GM18520 (cell line): ENCODE results near the gene TRAPPC2.
A peak's percentile ranks its signal among the peaks of the same experiment; 100 is the strongest.
"Not testable (repeated sequence)": the region's sequence is repeated elsewhere in the genome, so short reads cannot be mapped to it uniquely, and the experiment has no call there.

Experiments
- ATAC-seq: cut with Tn5 transposase; IDR thresholded peaks from one replicate; pipeline ENCODE4 v1.9.1; 2021; ENCODE audit not compliant: unreplicated experiment

Gene TRAPPC2

GRCh38 chrX:13673016-13673415 is 61.4 kb downstream of the TRAPPC2 start:
- no peak for ATAC-seq

- no peak for ATAC-seq
These were observed 64.2 kb downstream of the TRAPPC2 start for GRCh38 chrX:13670197-13670596.

- not testable (repeated sequence) for ATAC-seq
These were observed 64.7 kb downstream of the TRAPPC2 start for GRCh38 chrX:13669755-13670154.

GRCh38 chrX:13669246-13669737 is 65.1 kb downstream of the TRAPPC2 start:
- ATAC-seq, result peak; percentile 81

GRCh38 chrX:13667919-13668318 is 66.5 kb downstream of the TRAPPC2 start:
- no peak for ATAC-seq

GRCh38 chrX:13666836-13667235 is 67.6 kb downstream of the TRAPPC2 start:
- no peak for ATAC-seq

- no peak for ATAC-seq
These were observed 70.4 kb downstream of the TRAPPC2 start for GRCh38 chrX:13664020-13664419.

GRCh38 chrX:13662355-13662791 is 72.0 kb downstream of the TRAPPC2 start:
- no peak for ATAC-seq
